Measurements from ENCODE around the gene PPP1R1A.

Gene PPP1R1A

DNA sequence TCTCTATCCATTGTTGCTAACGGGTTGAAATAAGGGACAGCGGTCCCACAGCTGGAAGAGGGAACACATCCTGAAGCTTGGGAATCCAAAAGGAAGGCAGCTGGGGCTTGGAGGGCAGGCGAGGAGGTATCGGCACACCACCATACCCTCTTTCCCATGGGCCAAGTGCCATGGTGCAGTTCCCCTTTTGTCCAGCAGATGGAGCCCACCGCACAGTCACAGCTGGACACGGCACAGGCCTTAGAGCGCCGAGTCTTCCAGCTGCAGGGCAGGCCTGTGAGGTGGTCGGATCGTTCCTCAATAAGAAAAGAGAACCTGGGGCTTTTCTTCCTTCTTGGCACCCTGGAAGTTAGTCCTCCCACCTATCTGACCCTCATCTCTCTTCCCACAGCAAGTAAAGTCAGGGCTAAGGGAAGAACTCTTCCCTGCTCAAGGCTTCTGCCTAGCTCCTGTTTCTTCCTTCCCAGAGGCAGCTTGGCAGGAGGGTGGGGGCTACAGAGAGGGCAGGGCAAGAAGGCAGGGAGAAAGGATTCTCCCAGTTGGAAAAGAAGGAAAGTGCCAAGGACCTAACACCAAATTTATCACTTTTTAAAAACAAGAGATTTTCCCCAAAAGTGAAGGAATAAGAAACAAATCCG lies 8.6 kb downstream of the PPP1R1A start:
- DNase-seq (ENCODE audit: insufficient read length, low spot score) (peak; percentile 84), FAIRE-seq (peak; percentile 95)
- no peak for TF ChIP-seq TAF1 (IDR thresholded peaks at IDR 0.05; ENCODE audit: low read depth, low read length)
- TF ChIP-seq PAX5 (IDR thresholded peaks at IDR 0.05; ENCODE audit: insufficient read depth, low read length, severe bottlenecking), result no peak
- no peak for TF ChIP-seq POU2F2 (IDR thresholded peaks at IDR 0.05; ENCODE audit: low read depth, low read length)
- no peak for TF ChIP-seq POLR2AphosphoS5 (IDR thresholded peaks at IDR 0.05; ENCODE audit: low read depth, low read length)
- TF ChIP-seq POLR2A (IDR thresholded peaks at IDR 0.05; ENCODE audit: low read depth, low read length), result no peak
- TF ChIP-seq SPI1 (IDR thresholded peaks at IDR 0.05; ENCODE audit: low read depth, low read length), result peak; percentile 76

DNA sequence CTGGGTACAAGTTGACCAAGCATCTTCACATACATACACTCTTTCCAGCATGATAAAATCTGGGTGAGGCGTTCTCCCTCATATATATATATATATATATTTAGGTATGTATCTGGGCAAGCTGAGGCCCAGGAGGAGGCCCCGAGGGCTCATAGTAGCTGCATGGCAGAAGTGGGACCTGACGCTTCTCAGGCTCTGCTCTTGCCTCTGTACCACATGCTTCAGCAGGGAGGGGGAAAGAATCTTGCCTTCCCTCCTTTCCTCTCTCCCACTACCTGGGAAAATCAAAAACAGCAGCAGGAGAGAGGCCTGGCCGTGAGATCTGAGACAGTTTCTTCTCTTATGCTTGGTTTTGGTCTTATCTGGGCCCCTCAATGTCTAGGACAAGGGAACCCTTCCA lies 9.2 kb downstream of the PPP1R1A start:
- TF ChIP-seq POU2F2 (IDR thresholded peaks at IDR 0.05; ENCODE audit: low read depth, low read length), result no peak
- TF ChIP-seq PAX5 (IDR thresholded peaks at IDR 0.05; ENCODE audit: insufficient read depth, low read length, severe bottlenecking), result no peak
- TF ChIP-seq SPI1 (IDR thresholded peaks at IDR 0.05; ENCODE audit: low read depth, low read length), result no peak
- TF ChIP-seq POLR2A (IDR thresholded peaks at IDR 0.05; ENCODE audit: low read depth, low read length), result no peak
- no peak for TF ChIP-seq TAF1 (IDR thresholded peaks at IDR 0.05; ENCODE audit: low read depth, low read length)
- TF ChIP-seq POLR2AphosphoS5 (IDR thresholded peaks at IDR 0.05; ENCODE audit: low read depth, low read length), result no peak
- DNase-seq (ENCODE audit: insufficient read length, low spot score), result no peak
- FAIRE-seq, result no peak

DNA sequence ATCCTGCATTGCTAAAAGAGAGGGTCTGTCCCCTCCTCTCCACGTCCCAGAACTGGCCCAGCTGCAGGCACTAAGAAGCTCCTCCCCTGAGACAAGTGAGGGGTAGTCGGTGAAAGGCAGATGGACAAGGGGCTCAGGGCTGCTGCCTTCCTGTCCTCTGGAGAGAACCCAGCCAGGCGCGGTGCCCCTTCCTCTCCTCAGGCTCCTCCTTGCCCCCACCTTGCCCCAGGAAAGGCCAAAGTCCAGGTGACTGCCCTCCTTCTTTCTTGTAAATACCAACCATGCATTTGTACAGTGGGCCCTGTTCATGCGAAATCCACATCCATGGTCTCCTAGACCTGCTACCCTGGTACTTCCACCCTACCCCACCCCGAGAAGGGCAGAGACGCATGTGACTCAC lies 9.7 kb downstream of the PPP1R1A start:
- no peak for DNase-seq (ENCODE audit: insufficient read length, low spot score)
- no peak for FAIRE-seq
- no peak for TF ChIP-seq POU2F2 (IDR thresholded peaks at IDR 0.05; ENCODE audit: low read depth, low read length)
- TF ChIP-seq TAF1 (IDR thresholded peaks at IDR 0.05; ENCODE audit: low read depth, low read length), result no peak
- TF ChIP-seq PAX5 (IDR thresholded peaks at IDR 0.05; ENCODE audit: insufficient read depth, low read length, severe bottlenecking), result no peak
- no peak for TF ChIP-seq POLR2AphosphoS5 (IDR thresholded peaks at IDR 0.05; ENCODE audit: low read depth, low read length)
- TF ChIP-seq POLR2A (IDR thresholded peaks at IDR 0.05; ENCODE audit: low read depth, low read length), result no peak
- TF ChIP-seq SPI1 (IDR thresholded peaks at IDR 0.05; ENCODE audit: low read depth, low read length), result no peak

DNA sequence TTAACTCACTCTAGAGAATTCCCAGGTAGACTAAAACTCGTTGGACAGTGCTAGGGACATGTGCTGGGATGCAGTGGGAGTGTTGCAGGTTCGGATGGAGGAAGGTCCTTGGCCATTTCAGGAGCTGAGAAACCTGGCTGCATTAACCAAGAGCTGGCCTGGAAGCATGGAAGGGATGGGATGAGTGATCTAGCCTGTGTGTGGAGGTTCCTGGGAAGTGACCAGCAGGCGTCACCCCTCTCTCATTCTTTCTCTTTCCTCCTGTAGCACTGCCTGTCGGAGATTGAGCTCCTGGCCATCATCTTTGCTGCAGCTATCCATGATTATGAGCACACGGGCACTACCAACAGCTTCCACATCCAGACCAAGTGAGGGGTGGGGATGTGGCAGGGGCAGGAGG lies 15.6 kb downstream of the PPP1R1A start:
- no peak for FAIRE-seq
- DNase-seq (ENCODE audit: insufficient read length, low spot score), result no peak
- TF ChIP-seq POLR2AphosphoS5 (IDR thresholded peaks at IDR 0.05; ENCODE audit: low read depth, low read length) (no peak), SPI1 (IDR thresholded peaks at IDR 0.05; ENCODE audit: low read depth, low read length) (no peak), POLR2A (IDR thresholded peaks at IDR 0.05; ENCODE audit: low read depth, low read length) (no peak), TAF1 (IDR thresholded peaks at IDR 0.05; ENCODE audit: low read depth, low read length) (no peak), POU2F2 (IDR thresholded peaks at IDR 0.05; ENCODE audit: low read depth, low read length) (no peak), PAX5 (IDR thresholded peaks at IDR 0.05; ENCODE audit: insufficient read depth, low read length, severe bottlenecking) (no peak)

DNA sequence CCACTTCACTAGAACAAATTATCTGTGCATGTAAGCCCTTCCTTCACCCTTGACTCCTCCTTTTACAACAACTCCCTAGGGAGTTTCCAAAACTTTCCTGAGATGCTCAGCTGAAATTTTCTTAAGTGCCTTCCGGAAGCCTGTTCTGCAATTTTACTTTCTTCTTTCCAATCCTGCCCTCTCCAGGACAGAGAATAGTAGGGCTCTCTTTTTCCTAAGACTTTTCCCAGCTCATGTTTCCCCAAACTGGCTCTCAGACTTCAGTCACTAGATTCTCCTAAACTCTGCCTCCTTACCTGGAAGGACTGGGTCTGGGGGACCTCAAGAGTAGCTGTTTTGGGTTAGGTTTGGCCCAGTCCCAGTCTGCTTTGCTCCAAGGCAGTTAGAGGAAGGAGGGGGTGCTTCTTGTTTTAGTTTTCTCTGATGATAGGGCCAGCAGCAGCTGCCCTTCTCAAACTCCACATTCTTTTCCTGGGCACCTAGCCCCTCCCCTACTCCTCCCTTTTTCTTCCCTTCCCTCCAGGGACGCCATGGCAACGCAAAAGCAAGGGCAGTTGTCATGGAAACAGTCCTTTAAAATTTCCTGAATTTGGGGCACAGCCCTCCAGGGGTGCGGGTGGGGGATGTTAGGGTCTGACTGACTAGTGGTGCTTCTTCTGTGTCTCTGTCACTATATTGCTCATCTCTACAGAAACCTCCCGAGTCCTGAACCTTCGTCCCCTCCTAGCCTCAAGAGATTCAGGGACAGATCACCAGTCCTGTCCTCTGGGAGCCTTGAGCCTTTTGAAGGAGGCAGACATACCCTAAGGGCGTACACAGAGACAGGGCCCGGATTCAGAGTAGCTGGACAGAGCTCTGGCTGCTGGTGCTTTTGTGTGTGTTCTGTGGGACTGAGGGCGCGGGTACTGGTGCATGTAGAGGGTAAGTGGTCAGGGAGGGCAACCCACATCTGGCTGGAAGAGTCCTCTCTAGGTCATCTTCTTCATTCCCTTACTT lies 17.0 kb downstream of the PPP1R1A start:
- no peak for FAIRE-seq
- no peak for DNase-seq (ENCODE audit: insufficient read length, low spot score)
- TF ChIP-seq POLR2A (IDR thresholded peaks at IDR 0.05; ENCODE audit: low read depth, low read length) (no peak), POLR2AphosphoS5 (IDR thresholded peaks at IDR 0.05; ENCODE audit: low read depth, low read length) (no peak), PAX5 (IDR thresholded peaks at IDR 0.05; ENCODE audit: insufficient read depth, low read length, severe bottlenecking) (no peak), TAF1 (IDR thresholded peaks at IDR 0.05; ENCODE audit: low read depth, low read length) (no peak), POU2F2 (IDR thresholded peaks at IDR 0.05; ENCODE audit: low read depth, low read length) (no peak), SPI1 (IDR thresholded peaks at IDR 0.05; ENCODE audit: low read depth, low read length) (no peak)

DNA sequence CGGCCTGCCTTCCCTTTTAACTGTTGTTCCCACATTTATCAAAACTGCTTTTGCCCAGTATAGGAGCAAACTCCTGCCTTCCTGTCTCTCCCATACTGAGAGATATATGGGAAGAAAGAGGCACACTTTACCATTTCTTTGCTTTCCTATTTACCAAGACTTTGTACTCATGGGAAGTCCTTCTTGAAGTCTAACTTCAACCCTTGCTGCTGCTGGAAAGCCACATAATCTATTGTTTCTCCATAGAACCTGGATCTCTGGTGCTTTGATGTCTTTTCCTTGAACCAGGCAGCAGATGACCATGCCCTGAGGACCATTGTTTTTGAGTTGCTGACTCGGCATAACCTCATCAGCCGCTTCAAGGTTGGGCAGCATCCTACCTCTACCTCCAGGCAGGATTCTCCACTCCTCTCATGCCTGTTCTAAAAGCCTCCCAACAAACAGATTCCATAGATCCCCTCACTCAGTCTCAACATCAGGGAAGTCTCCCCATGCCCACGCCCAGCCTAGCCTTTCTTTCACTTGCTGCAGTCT lies 18.4 kb downstream of the PPP1R1A start:
- TF ChIP-seq POLR2AphosphoS5 (IDR thresholded peaks at IDR 0.05; ENCODE audit: low read depth, low read length), result no peak
- no peak for TF ChIP-seq POU2F2 (IDR thresholded peaks at IDR 0.05; ENCODE audit: low read depth, low read length)
- TF ChIP-seq TAF1 (IDR thresholded peaks at IDR 0.05; ENCODE audit: low read depth, low read length), result no peak
- TF ChIP-seq POLR2A (IDR thresholded peaks at IDR 0.05; ENCODE audit: low read depth, low read length), result no peak
- no peak for TF ChIP-seq PAX5 (IDR thresholded peaks at IDR 0.05; ENCODE audit: insufficient read depth, low read length, severe bottlenecking)
- no peak for TF ChIP-seq SPI1 (IDR thresholded peaks at IDR 0.05; ENCODE audit: low read depth, low read length)
- FAIRE-seq, result no peak
- DNase-seq (ENCODE audit: insufficient read length, low spot score), result no peak

DNA sequence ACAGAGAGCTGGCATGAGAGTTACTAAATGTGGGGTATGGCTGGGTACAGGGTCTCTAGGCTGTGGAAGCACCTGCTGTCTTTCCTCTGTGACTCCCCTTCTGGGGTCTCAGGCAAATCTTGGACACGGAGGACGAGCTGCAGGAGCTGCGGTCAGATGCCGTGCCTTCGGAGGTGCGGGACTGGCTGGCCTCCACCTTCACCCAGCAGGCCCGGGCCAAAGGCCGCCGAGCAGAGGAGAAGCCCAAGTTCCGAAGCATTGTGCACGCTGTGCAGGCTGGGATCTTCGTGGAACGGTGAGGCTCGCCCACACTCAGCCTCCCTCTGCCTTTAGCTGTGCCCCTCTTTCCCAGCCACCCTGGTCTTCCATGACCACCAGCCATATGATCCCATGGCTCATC lies 19.4 kb downstream of the PPP1R1A start:
- no peak for DNase-seq (ENCODE audit: insufficient read length, low spot score)
- TF ChIP-seq PAX5 (IDR thresholded peaks at IDR 0.05; ENCODE audit: insufficient read depth, low read length, severe bottlenecking) (no peak), POLR2AphosphoS5 (IDR thresholded peaks at IDR 0.05; ENCODE audit: low read depth, low read length) (no peak), SPI1 (IDR thresholded peaks at IDR 0.05; ENCODE audit: low read depth, low read length) (no peak), POLR2A (IDR thresholded peaks at IDR 0.05; ENCODE audit: low read depth, low read length) (no peak), POU2F2 (IDR thresholded peaks at IDR 0.05; ENCODE audit: low read depth, low read length) (no peak), TAF1 (IDR thresholded peaks at IDR 0.05; ENCODE audit: low read depth, low read length) (no peak)
- FAIRE-seq, result no peak

DNA sequence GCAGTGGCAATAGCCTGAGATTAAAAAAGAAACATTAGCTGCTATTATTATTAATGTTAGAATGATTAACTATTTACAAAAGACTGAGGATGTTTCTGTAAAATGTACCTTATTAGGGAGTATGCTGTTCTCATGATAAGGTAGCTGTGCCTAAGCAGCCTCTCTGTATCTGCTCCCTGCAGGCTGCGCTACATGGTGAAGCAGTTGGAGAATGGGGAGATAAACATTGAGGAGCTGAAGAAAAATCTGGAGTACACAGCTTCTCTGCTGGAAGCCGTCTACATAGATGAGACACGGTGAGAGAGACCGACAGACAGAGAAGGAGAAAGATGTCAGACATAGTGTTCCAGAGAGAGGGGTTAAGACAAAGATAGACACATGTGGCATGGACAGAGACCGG lies 21.7 kb downstream of the PPP1R1A start:
- TF ChIP-seq POLR2AphosphoS5 (IDR thresholded peaks at IDR 0.05; ENCODE audit: low read depth, low read length) (no peak), POLR2A (IDR thresholded peaks at IDR 0.05; ENCODE audit: low read depth, low read length) (no peak), TAF1 (IDR thresholded peaks at IDR 0.05; ENCODE audit: low read depth, low read length) (no peak), SPI1 (IDR thresholded peaks at IDR 0.05; ENCODE audit: low read depth, low read length) (no peak), POU2F2 (IDR thresholded peaks at IDR 0.05; ENCODE audit: low read depth, low read length) (no peak), PAX5 (IDR thresholded peaks at IDR 0.05; ENCODE audit: insufficient read depth, low read length, severe bottlenecking) (no peak)
- DNase-seq (ENCODE audit: insufficient read length, low spot score) (no peak), FAIRE-seq (no peak)
